GM21367 (cell line): ENCODE measurements around the gene CEP295NL.
"Not testable (repeated sequence)": the region's sequence is repeated elsewhere in the genome, so short reads cannot be mapped to it uniquely, and the experiment has no call there.

Source experiments
- ATAC-seq: cut with Tn5 transposase; IDR thresholded peaks from one replicate; pipeline ENCODE4 v1.9.1; 2021; ENCODE audit not compliant: unreplicated experiment

The CEP295NL gene

GRCh38 chr17:78933025-78933958, 30.3 kb upstream of the CEP295NL start:
- ATAC-seq, result no peak

GRCh38 chr17:78929908-78930775, 27.1 kb upstream of the CEP295NL start:
- no peak for ATAC-seq

GRCh38 chr17:78925662-78926555, 22.9 kb upstream of the CEP295NL start:
- no peak for ATAC-seq

GRCh38 chr17:78925234-78925633, 22.2 kb upstream of the CEP295NL start, which contains the start of gene TIMP2:
TIMP2 (minus strand) TSS chr17:78925387; CDS start chr17:78925088, 299 bp downstream.
- no peak for ATAC-seq

- no peak for ATAC-seq
Observed at GRCh38 chr17:78924481-78925151, 21.6 kb upstream of the CEP295NL start.

DNA sequence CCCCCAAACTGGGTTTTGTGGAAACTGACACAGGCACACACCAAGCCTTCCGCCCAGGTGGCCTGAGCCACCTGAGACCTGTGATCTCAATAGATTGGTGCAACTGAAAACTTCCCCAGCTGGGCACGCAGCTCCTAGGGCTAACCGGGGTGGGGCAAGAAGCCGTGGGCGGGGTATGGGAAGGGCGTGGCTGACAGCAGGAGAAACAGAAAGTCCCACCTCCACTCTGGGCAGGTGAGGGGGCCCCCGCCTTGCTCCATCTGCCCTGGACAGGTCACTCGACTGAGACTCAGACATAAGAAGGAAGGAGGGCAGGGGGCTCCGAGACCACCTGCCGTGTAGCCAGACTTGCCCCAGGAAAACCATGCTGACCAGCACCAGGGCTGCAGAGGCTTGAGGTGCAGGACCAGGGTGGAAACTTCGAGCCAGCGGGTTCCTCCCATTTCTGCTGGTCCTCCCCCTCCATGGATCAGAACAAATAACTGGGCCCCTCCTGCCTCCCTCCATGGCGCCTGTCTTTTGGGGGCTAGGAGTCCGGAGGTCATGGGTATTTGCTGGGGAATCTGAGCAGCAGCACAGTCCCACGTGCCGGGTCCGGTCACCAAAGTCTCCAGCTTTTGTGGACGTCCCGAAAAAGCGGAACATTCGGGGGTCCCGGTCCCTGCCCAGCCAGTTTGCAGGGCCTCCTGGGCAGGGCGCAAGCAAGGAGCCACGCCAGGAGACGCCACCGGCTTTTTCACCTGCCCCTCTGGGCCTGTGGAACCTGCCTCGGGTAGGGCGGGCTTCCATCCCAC, 20.9 kb upstream of the CEP295NL start:
- ATAC-seq, result no peak

DNA sequence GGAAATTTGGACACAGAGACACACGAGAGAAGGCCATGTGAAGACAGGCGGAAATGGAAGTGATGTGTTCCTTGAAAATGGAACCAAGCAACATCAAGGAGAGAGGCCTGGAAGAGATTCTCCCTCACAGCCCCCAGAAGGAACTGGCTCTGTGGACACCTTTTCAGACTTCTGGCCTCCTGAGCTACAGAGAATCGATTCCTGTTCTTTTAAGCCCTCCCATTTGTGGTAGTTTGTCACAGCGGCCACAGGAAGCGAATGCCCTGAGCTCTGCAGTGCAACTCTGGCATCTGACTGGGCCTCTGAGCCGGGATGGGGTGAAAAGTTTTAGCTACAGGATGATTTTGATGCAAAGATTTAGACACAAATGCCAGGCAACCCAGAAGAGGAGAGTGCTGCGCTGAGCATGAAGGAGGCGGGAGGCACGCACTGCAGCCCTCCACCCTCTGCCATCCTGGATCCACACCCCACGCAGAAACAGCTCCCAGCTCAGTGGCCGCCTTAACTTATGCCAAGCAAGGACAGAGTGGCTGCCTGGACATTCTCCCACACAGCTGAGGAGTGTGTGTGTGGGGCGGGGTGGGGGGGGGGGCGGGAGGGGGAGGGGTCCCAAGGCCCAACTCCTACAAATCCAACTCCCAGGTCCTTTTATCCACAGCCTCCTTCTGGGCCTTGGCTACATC, 20.0 kb upstream of the CEP295NL start:
- no peak for ATAC-seq

DNA sequence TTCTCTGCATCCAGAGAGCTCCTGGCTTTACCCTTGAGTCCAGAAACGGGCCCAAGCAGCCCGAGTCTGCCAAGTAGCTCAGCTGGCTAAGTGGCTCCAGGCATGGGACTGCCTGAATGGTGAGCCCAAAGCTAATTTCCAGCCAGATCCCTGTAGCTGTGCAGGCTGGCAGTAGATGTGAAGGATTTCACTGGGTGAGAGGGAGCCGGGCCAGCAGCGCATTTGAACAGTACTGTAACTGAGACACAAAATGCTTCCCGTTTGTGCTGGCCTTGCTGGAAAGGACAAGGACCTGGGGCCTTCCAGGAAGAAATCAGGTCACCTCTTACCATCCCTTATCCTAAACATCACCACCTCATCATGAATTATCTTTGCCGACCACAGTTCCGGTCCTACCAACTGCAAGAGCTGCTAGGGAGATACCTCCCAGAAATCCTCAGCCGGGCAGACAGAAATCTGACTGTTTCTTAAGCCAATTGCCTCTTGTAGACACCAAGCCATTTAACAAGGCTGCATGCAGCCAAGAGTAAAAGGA, 18.5 kb upstream of the CEP295NL start:
- ATAC-seq, result no peak

DNA sequence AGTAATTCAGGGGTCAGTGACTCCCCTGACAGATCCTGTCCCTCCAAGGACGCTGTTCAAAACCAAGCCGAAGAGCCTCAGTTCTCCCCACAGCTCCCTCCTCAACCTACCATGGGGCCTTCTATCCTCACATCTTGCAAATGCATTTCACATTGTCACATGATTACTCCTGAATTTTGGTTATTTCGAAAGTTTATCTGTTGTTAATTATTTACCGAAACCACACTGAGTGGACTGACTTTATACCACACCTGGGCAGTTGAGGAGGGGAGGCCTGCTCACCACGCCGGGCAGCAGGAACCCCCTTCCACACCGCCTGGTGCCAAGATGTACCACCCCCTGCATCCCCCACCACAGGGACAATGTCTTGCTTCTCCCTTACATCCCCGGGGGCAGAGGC, 17.5 kb upstream of the CEP295NL start:
- no peak for ATAC-seq

- no peak for ATAC-seq
Observed at GRCh38 chr17:78919861-78920450, 17.0 kb upstream of the CEP295NL start.

GRCh38 chr17:78918979-78919378, 16.0 kb upstream of the CEP295NL start:
- ATAC-seq, result no peak

- no peak for ATAC-seq
Observed at GRCh38 chr17:78917451-78918275, 14.7 kb upstream of the CEP295NL start.

- no peak for ATAC-seq
Observed at GRCh38 chr17:78915872-78916632, 13.1 kb upstream of the CEP295NL start.

- ATAC-seq, result no peak
Observed at GRCh38 chr17:78913115-78913514, 10.1 kb upstream of the CEP295NL start.

DNA sequence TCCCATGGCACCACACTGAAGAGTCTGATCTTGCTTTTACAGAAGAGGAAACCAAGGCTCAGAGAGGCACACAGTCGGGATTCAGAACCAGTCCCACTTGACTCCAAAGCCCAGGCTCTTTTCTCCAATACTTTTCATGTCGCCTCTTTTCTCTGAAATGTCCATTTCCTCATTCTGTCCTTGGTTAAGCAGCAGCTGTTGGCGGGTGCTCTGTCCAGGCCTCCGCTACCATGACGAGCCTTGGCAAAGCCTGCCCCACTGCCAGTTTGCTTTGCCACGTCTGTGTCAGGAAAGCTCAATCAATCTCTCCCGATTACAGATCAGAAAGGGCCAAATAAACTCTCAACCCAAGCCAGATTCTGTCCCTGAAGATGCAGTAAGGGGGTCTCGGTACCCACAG, 9.1 kb upstream of the CEP295NL start:
- no peak for ATAC-seq

DNA sequence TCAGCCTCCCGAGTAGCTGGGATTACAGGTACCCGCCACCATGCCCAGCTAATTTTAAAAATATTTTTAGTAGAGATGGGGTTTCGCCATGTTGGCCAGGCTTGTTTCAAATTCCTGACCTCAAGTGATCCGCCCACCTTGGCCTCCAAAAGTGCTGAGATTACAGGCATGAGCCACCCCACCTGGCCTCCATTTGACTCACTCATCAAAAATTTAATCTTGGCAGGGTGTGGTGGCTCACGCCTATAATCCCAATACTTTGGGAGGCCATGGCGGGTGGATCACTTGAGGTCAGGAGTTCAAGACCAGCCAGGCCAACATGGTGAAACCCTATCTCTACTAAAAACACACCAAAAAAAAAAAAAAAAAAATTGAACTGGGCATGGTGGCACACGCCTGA, 8.5 kb upstream of the CEP295NL start:
- ATAC-seq, result not testable (repeated sequence)
